Measurements from ENCODE around the gene ZBED3.

The ZBED3 gene

GRCh38 chr5:77024490-77024889 is 62.6 kb downstream of the ZBED3 start:
- Histone ChIP-seq H3K9ac (ENCODE audit: low read length) (no peak overlapping the region), H3K4me2 (ENCODE audit: low read depth, low read length) (no peak overlapping the region), H3K27me3 (replicated peaks; ENCODE audit: insufficient read depth, low read length) (no peaks in the 10 kb centered on the region), H3K79me2 (ENCODE audit: low read length) (no peaks in the 10 kb centered on the region), H3F3A (ENCODE audit: insufficient read depth, low read length) (no peaks in the 10 kb centered on the region), H3K27ac (ENCODE audit: low read length) (no peak overlapping the region), H3K4me1 (ENCODE audit: low read length) (no peaks in the 10 kb centered on the region), H4K20me1 (ENCODE audit: insufficient read depth, low read length) (no peaks in the 10 kb centered on the region), H3K36me3 (replicated peaks; ENCODE audit: insufficient read depth, low read length) (no peaks in the 10 kb centered on the region), H3K9me3 (replicated peaks; ENCODE audit: insufficient read depth, low read length) (no peaks in the 10 kb centered on the region), H2AFZ (ENCODE audit: low read length) (no peak overlapping the region), H3K4me3 (ENCODE audit: low read length) (no peak overlapping the region), H3K9me2 (replicated peaks; ENCODE audit: insufficient read depth, low read length) (no peaks in the 10 kb centered on the region)
- no peak for TF ChIP-seq CTCF (IDR thresholded peaks at IDR 0.05; ENCODE audit: low read length)
- no peak for DNase-seq

GRCh38 chr5:77022511-77023417 is 64.3 kb downstream of the ZBED3 start:
- Histone ChIP-seq H3K4me2 (ENCODE audit: low read depth, low read length) (no peak overlapping the region), H3K9ac (ENCODE audit: low read length) (no peak overlapping the region), H3K79me2 (ENCODE audit: low read length) (no peaks in the 10 kb centered on the region), H3K4me3 (ENCODE audit: low read length) (no peak overlapping the region), H4K20me1 (ENCODE audit: insufficient read depth, low read length) (no peaks in the 10 kb centered on the region), H3K27ac (ENCODE audit: low read length) (no peak overlapping the region), H3F3A (ENCODE audit: insufficient read depth, low read length) (no peaks in the 10 kb centered on the region), H3K27me3 (replicated peaks; ENCODE audit: insufficient read depth, low read length) (no peaks in the 10 kb centered on the region), H3K9me3 (replicated peaks; ENCODE audit: insufficient read depth, low read length) (no peaks in the 10 kb centered on the region), H3K4me1 (ENCODE audit: low read length) (no peaks in the 10 kb centered on the region), H3K9me2 (replicated peaks; ENCODE audit: insufficient read depth, low read length) (no peaks in the 10 kb centered on the region), H3K36me3 (replicated peaks; ENCODE audit: insufficient read depth, low read length) (no peaks in the 10 kb centered on the region), H2AFZ (ENCODE audit: low read length) (no peak overlapping the region)
- DNase-seq: no peak
- TF ChIP-seq CTCF (IDR thresholded peaks at IDR 0.05; ENCODE audit: low read length) (no peak), EZH2 (optimal IDR thresholded peaks at IDR 0.05; ENCODE audit: low read depth, low read length) (no peak), EZH2phosphoT487 (IDR thresholded peaks at IDR 0.05; ENCODE audit: low read length) (no peak)
